ENCODE measurements around the gene VAV1.

VAV1 gene, protein sequence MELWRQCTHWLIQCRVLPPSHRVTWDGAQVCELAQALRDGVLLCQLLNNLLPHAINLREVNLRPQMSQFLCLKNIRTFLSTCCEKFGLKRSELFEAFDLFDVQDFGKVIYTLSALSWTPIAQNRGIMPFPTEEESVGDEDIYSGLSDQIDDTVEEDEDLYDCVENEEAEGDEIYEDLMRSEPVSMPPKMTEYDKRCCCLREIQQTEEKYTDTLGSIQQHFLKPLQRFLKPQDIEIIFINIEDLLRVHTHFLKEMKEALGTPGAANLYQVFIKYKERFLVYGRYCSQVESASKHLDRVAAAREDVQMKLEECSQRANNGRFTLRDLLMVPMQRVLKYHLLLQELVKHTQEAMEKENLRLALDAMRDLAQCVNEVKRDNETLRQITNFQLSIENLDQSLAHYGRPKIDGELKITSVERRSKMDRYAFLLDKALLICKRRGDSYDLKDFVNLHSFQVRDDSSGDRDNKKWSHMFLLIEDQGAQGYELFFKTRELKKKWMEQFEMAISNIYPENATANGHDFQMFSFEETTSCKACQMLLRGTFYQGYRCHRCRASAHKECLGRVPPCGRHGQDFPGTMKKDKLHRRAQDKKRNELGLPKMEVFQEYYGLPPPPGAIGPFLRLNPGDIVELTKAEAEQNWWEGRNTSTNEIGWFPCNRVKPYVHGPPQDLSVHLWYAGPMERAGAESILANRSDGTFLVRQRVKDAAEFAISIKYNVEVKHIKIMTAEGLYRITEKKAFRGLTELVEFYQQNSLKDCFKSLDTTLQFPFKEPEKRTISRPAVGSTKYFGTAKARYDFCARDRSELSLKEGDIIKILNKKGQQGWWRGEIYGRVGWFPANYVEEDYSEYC

DNA sequence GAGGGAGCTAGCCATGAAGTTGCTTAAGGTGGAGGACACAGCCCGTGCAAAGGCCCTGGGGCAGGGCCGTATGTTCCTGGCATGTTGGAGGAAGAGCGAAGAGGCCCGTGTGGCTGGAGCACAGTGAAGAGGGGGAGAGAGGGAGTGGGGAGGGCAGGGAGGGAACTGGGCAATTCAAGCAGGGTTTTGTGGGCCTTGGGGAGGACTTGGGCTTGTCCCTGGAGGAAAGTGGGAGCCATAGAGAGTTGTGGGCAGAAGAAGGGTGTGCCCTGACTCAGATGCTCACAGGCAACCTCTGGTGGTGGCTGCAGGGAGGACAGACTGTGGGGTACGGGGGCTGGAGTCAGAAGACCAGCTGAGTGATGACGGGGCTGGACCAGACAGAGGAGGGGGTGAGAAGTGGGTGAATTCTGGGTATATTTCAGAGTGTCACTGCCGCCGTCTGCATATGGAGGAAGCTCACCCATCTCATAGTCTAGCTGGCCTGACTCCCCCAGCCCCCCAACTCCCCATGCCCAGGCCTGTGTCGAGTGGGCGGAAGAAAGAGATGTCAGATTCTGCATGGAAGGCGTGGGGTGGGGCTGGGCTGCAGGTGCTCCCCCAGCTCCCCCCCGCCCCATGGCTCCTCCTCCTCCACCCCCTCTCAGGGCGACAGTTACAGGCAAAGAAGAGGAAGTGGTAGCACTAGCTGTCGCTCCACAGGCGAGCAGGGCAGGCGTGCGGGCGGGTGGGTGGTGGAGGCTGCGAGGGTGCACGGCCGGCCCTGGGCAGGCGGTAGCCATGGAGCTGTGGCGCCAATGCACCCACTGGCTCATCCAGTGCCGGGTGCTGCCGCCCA is at the start of gene VAV1:
Gene VAV1, plus strand, starts transcription at position 681 of the 838 bp plus-strand sequence. Its CDS starts 100 bp downstream, at position 781.
- peak; percentile 55 to 66 for DNase-seq (ENCODE audit: low read depth in 1 of 2, low spot score in 1 of 2)

- DNase-seq (ENCODE audit: low read depth in 1 of 2, low spot score in 1 of 2): no peak
Observed at GRCh38 chr19:6723108-6723618, 49.3 kb upstream of the VAV1 start.

DNA sequence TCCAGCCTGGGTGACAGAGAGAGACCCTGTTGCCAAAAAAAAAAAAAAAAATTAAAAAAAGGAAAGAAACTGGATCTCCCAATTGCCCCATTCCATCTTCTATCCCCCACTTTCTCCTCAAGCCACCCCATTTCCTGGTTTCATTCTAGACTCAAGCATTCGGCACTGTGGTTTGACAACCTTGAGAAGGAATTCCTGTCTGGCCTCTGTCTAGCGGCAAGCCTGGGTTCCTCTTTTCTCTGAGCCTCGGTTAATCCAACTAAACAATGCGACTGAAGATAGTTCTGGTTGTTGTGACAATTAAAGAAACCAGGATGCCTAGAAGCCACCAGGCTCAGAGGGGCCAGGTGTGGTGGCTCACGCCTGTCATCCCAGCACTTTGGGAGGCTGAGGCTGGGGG is 48.8 kb upstream of the VAV1 start:
- DNase-seq (ENCODE audit: low read depth in 1 of 2, low spot score in 1 of 2): no peak

GRCh38 chr19:6724631-6725492 is 47.6 kb upstream of the VAV1 start:
- DNase-seq (ENCODE audit: low read depth in 1 of 2, low spot score in 1 of 2): no peak

DNA sequence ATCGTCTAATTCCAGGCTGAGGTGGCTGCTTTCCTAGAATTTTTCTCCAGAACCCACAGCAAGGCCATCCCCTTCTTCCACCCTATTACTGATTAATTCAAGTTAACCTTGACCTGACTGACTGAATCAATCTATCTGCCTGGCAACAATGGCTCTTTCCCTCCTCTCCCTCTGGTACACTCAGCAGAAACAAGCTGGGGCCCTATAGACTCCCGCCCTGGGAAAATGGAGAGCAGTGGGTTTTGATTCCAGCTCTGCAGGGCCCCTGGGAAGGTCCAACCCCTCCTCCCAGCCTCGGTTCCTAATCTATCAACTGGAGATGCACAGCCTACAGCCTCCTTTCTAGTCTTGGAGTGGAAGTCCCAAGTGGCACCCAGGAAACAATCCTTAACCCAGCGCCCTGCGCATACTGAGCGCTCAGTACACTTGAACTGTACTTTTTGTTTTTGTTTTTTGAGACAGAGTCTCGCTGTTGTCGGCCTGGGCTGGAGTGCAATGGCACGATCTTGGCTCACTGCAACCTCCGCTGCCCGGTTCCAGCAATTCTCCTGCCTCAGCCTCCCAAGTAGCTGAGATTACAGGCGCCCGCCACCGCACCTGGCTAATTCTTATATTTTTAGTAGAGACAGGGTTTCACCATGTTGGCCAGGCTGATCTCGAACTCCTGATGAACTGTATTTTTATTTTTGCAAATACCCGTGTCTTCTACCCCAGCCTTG is 46.8 kb upstream of the VAV1 start:
- DNase-seq (ENCODE audit: low read depth in 1 of 2, low spot score in 1 of 2): no peak

- DNase-seq (ENCODE audit: low read depth in 1 of 2, low spot score in 1 of 2): no peak
Observed at GRCh38 chr19:6728346-6728745, 44.2 kb upstream of the VAV1 start.

- no peak for DNase-seq (ENCODE audit: low read depth in 1 of 2, low spot score in 1 of 2)
Observed at GRCh38 chr19:6729573-6730152, 42.8 kb upstream of the VAV1 start.

- DNase-seq (ENCODE audit: low read depth in 1 of 2, low spot score in 1 of 2): no peak
Observed at GRCh38 chr19:6730153-6730804, 42.2 kb upstream of the VAV1 start.

- DNase-seq (ENCODE audit: low read depth in 1 of 2, low spot score in 1 of 2): no peak
Observed at GRCh38 chr19:6730941-6731670, 41.4 kb upstream of the VAV1 start.

GRCh38 chr19:6731822-6732221 is 40.7 kb upstream of the VAV1 start:
- DNase-seq (ENCODE audit: low read depth in 1 of 2, low spot score in 1 of 2): no peak

- DNase-seq (ENCODE audit: low read depth in 1 of 2, low spot score in 1 of 2): no peak
Observed at GRCh38 chr19:6732803-6733337, 39.6 kb upstream of the VAV1 start.

- DNase-seq (ENCODE audit: low read depth in 1 of 2, low spot score in 1 of 2): no peak
Observed at GRCh38 chr19:6733338-6734095, 39.0 kb upstream of the VAV1 start.

DNA sequence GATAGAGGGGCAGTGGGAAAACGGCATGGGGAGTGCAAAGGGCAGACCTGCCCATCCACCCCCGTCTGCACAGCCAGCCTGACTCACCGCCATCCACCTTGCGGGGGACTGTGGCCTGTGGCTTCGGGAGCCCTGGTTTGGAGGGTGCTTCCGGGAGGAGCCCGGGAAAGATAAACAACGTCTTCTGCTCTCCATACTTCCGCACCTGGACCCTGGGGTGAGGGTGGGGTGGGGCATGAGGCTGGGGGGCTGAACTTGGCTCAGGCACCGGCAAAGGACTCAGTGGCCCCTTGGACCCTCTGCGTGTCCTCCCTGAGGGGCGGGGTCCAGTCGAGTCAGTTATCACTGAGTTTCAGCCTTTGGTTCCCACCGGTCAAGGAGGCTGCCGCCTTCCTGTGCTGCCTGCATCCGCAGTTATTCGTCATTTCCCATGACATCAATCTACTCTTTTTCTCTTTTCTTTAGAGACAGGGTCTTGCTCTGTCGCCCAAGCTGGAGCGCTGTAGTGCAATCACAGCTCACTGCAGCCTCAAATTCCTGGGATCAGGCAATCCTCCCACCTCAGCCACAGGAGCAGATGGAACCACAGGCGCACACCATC is 38.3 kb upstream of the VAV1 start:
- DNase-seq (ENCODE audit: low read depth in 1 of 2, low spot score in 1 of 2): no peak

DNA sequence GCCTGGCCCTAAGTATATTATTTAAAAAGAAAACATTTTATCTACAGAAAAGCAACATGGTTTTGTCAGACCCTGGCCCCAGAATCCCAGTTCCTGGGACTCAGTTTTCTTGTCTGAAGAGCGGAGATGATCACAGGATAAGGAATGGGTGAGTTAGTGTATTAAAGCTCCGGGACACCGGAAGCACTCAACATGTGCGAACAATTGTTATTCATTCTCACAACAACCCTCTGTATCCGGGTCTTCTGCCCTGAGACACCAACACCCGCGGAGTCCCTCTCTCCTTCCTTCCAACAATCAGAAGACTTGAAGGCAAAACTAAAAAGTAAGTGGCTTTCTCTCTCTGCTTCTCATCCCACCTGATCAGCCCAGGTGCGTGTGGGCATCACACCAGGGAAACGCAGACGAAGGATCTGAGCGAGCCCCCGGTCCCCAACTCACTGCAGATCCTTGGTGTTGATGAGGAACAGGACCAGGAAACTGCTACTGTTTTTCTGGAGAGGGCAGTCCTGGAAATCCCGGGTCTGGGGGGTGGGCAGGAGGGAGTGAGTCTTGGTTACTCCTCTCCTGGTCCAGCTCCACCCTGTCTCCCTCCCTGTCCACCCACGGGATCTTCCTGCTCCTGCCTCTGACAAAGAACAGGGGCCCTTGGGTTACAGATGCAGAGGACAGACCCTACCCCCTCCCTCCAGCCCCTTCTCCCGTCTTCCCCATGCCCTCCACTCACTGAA is 37.2 kb upstream of the VAV1 start:
- no peak for DNase-seq (ENCODE audit: low read depth in 1 of 2, low spot score in 1 of 2)

- peak; percentile 30 to 49 for DNase-seq (ENCODE audit: low read depth in 1 of 2, low spot score in 1 of 2)
Observed at GRCh38 chr19:6736169-6736916, 36.2 kb upstream of the VAV1 start.

Data from activated T-helper 1 cell treated with anti-CD3 and anti-CD28 coated beads, Interleukin-2, amount 50 U/mL, for 16 hours (primary cell).